Esophagus muscularis mucosa (tissue), 4 donors: ENCODE measurements around the gene PLEKHG4. TPM values are rescaled to one million over a fixed set of nuclear protein-coding genes. Genes with fewer than 3 reads are reported as not detected.

ENCODE experiments used
- DNase-seq: peaks from one replicate; pipeline ENCODE4 v3.0.0-alpha.2; 2017; ENCODE audit errors: extremely low spot score
- H3K27ac ChIP-seq, 4 donors: fragments of 200-600 bp; sonication (generic); replicated peaks in 1 of 4; 1 replicate in 3 of 4; 2 replicates in 1 of 4; pipeline ENCODE4 v1.5.1; 2016 to 2019; ENCODE audit warnings: mild to moderate bottlenecking in 1 of 4
- H3K27me3 ChIP-seq, 4 donors: fragments of 200-600 bp; sonication (generic); one replicate each; pipeline versions ENCODE4 v1.5.1 to v1.6.0; 2016 to 2019
- H3K36me3 ChIP-seq, 4 donors: fragments of 200-600 bp; sonication (generic); one replicate each; pipeline ENCODE4 v1.5.1; 2016 to 2019
- H3K4me1 ChIP-seq, 4 donors: fragments of 200-600 bp; sonication (generic); one replicate each; pipeline ENCODE4 v1.5.1; 2016 to 2019
- H3K4me3 ChIP-seq, 4 donors: fragments of 200-600 bp; sonication (generic); 1 replicate in 2 of 4; 2 replicates in 2 of 4; pipeline ENCODE4 v1.5.1; 2016 to 2019; ENCODE audit warnings: mild to moderate bottlenecking in 4 of 4, moderate library complexity in 1 of 4
- H3K9me3 ChIP-seq, 4 donors: fragments of 200-600 bp; sonication (generic); 1 replicate in 3 of 4; 2 replicates in 1 of 4; pipeline ENCODE4 v1.5.1; 2016 to 2019
- CTCF ChIP-seq, 3 experiments: fragments of 200-600 bp in 2 of 3; fragments of 450-650 bp in 1 of 3; sonication (generic) in 2 of 3; IDR thresholded peaks; one replicate each; pipeline ENCODE4 v1.5.1; 2017 to 2019; ENCODE audit warnings: antibody characterized with exemption in 3 of 3, mild to moderate bottlenecking in 2 of 3, moderate library complexity in 1 of 3
- EP300 ChIP-seq: sonication (generic); formaldehyde crosslinking; IDR thresholded peaks from one replicate; pipeline ENCODE4 v1.6.1; 2017; ENCODE audit warnings: antibody characterized with exemption
- POLR2A ChIP-seq: fragments of 450-650 bp; IDR thresholded peaks from one replicate; pipeline ENCODE4 v1.6.1; 2017; ENCODE audit warnings: antibody characterized with exemption, moderate library complexity, mild to moderate bottlenecking, low read depth
- POLR2AphosphoS5 ChIP-seq, 2 donors: sonication (generic); formaldehyde crosslinking; IDR thresholded peaks; one replicate each; pipeline ENCODE4 v1.6.1; 2017; ENCODE audit warnings: antibody characterized with exemption in 2 of 2
- WGBS: methylation state at CpG from one replicate; pipeline ENCODE4 v1.1.5; 2018; 5-methylcytosine and 5-hydroxymethylcytosine counted together
- intact Hi-C: fragments of 100-400 bp; cut with DNase I; formaldehyde crosslinking; loops from one replicate; pipeline ENCODE4 v1.15.1; 2023
- total RNA-seq, 4 donors: library from RNA; depleted of rRNA; stranded (reverse); fragments of >200 nt; gene quantifications; one replicate each; pipeline versions ENCODE4 v1.1.0 to v1.2.1, GENCODE V29; 2016

PLEKHG4 gene
- total RNA-seq, 4 donors from 2014 or later = 3.0 to 8.7 (median 3.2) TPM

- TF ChIP-seq CTCF (IDR thresholded peaks at IDR 0.05) = no peak
- TF ChIP-seq EP300 = no peak
- no peak for TF ChIP-seq POLR2AphosphoS5 (IDR thresholded peaks at IDR 0.05)
- no peak for TF ChIP-seq POLR2A
- peaks cover 0 to 6% (median 2%) of the 10 kb centered on the region in 4 donors for H3K36me3 ChIP-seq
- 92% methylated on average over 7 of the region's 14 CpGs for WGBS
- H3K4me1 ChIP-seq = peaks cover 13 to 35% (median 31%) of the 10 kb centered on the region in 4 donors
- H3K4me3 ChIP-seq = no peak overlapping the region
- DNase-seq = no peak
- intact Hi-C loops = no loop called here
- no peak overlapping the region for H3K27ac ChIP-seq
- no peaks in the 10 kb centered on the region for H3K27me3 ChIP-seq
- no peaks in the 10 kb centered on the region for H3K9me3 ChIP-seq
Observed at GRCh38 chr16:67281536-67282446, 2.5 kb downstream of the PLEKHG4 start.

- intact Hi-C loops = no loop called here
- peaks cover 0 to 6% (median 0%) of the 10 kb centered on the region in 4 donors for H3K36me3 ChIP-seq
- WGBS = 98% methylated on average over 7 of the region's 10 CpGs
- H3K4me3 ChIP-seq = no peak overlapping the region
- H3K9me3 ChIP-seq = no peaks in the 10 kb centered on the region
- H3K27ac ChIP-seq = no peak overlapping the region
- DNase-seq = no peak
- H3K27me3 ChIP-seq = no peaks in the 10 kb centered on the region
- TF ChIP-seq EP300 (no peak), CTCF (IDR thresholded peaks at IDR 0.05) (no peak), POLR2A (no peak), POLR2AphosphoS5 (IDR thresholded peaks at IDR 0.05) (no peak)
- H3K4me1 ChIP-seq = peaks cover 13 to 29% (median 25%) of the 10 kb centered on the region in 4 donors
Observed at GRCh38 chr16:67282447-67282805, 3.1 kb downstream of the PLEKHG4 start.

- WGBS = 91% methylated on average over 7 of the region's 7 CpGs
- DNase-seq = no peak
- Histone ChIP-seq H3K27me3 (no peaks in the 10 kb centered on the region), H3K4me3 (no peak overlapping the region), H3K27ac (no peak overlapping the region), H3K4me1 (peaks cover 9 to 21% (median 17%) of the 10 kb centered on the region in 4 donors), H3K36me3 (peaks cover 0 to 6% (median 0%) of the 10 kb centered on the region in 4 donors), H3K9me3 (no peaks in the 10 kb centered on the region)
- TF ChIP-seq POLR2A (no peak), EP300 (no peak), POLR2AphosphoS5 (IDR thresholded peaks at IDR 0.05) (no peak), CTCF (IDR thresholded peaks at IDR 0.05) (no peak)
- intact Hi-C loops = no loop called here
Observed at GRCh38 chr16:67283039-67283825, 3.9 kb downstream of the PLEKHG4 start.

GRCh38 chr16:67283826-67284555, 4.7 kb downstream of the PLEKHG4 start:
- intact Hi-C loops = no loop called here
- peaks cover 0 to 6% (median 0%) of the 10 kb centered on the region in 4 donors for H3K36me3 ChIP-seq
- no peak for DNase-seq
- no peak for TF ChIP-seq EP300
- TF ChIP-seq CTCF (IDR thresholded peaks at IDR 0.05) = no peak
- peaks cover 3 to 13% (median 10%) of the 10 kb centered on the region in 4 donors for H3K4me1 ChIP-seq
- H3K4me3 ChIP-seq = no peak overlapping the region
- H3K27ac ChIP-seq = no peak overlapping the region
- 95% methylated on average over 17 of the region's 21 CpGs for WGBS
- H3K9me3 ChIP-seq = no peaks in the 10 kb centered on the region
- H3K27me3 ChIP-seq = no peaks in the 10 kb centered on the region
